SW 1271 (cell line): ENCODE data around the gene PGD.
"Not testable (repeated sequence)": the region's sequence is repeated elsewhere in the genome, so short reads cannot be mapped to it uniquely, and the experiment has no call there.

Source experiments
- DNase-seq, 2 experiments: peaks; one replicate each; lab custom pipeline; 2025; lab: John Stamatoyannopoulos, UW

Gene PGD

DNA sequence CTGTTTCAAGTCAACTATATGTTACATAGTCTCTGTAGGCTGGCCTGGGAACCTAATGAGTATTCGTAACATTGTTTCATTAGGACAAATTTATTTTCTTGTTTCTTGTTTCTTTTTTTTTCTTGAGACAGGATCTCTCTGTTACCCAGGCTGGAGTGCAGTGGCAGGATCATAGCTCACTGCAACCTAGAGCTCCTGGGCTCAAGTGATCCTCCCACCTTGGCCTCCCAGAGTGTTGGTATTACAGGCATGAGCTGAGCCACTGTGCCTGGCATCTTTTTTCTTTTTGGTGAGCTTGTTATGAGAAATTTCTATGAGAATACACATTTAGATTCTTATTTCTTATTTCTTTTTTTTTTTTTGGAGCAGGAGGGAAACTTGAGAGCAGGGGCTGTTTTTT lies 38.2 kb downstream of the PGD start:
- no peak for DNase-seq

DNA sequence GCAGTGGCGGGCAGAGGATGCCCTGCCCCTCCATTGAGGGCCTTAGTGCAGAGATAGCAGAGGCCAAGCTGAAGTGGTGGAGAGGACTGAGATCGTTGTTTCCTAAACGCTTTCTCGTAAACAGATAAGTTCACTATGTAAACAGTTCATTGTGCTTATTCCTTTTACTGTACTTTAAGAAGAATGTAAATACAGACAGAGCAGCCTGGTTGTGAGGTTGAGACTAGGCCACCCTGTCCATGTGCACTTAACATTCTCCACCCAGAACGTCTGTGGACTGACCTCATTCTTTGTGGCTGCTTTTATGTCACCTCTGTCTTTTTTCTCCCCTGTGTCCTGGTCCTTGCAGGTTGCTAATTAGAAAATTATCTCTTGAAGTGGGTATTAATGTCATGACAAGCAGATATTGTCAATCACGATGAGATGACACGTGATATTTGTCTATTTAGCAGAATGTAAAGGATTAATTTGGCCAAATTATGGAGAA lies 39.9 kb downstream of the PGD start:
- DNase-seq: no peak

DNA sequence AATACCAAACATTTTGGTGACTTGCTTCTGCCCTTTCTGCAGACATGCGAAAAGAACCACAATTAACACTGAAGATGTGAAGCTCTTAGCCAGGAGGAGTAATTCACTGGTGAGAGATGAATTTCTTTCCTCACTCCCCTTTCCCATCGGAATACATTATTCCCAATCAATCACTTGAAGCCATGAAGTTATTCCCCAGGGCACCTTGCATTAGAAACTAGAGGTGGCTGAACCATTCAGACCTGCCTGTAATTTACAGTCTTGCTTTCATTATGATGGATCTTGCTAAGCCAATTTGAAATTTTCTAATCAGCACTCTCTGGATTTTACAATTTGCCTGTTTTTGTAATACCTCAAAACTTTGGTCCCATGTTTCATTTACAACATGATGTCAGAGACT lies 41.4 kb downstream of the PGD start:
- no peak for DNase-seq

DNA sequence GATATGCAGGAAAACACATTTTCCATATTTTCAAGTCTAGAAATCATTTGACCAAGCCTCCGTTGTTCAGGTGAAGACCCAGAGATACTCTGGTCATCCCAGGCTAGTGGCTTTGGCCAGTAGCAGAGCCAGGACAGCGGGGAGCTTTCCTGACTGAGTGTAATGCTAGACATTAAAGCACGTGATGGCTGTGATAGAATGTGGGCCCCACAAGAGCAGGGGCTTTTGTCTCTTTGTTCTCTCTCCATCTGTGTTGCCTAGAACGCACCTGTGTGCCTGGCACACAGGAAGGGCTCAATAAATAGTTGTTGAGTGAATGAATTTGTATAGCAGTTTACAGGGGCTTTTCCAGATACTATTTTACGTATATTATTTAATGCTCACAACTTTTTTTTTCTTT lies 41.9 kb downstream of the PGD start:
- DNase-seq: no peak

DNA sequence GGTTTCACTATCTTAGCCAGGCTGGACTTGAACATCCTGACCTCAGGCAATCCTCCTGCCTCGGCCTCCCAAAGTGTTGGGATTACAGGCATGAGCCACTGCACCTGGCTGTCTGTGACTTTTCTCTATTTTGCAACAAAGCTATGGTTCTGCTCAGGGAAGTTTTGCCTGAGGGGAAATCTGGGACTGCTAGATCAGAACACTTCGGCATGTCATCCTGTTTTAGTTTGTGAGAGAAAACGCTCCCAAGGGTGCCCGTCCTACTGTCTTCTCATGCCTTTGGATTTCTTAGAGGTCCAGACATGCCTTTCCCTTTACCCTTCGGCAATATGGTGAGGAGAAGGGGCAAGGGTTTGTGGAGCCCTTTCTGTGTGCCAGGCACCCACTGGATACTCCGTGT lies 45.4 kb downstream of the PGD start:
- DNase-seq: no peak

DNA sequence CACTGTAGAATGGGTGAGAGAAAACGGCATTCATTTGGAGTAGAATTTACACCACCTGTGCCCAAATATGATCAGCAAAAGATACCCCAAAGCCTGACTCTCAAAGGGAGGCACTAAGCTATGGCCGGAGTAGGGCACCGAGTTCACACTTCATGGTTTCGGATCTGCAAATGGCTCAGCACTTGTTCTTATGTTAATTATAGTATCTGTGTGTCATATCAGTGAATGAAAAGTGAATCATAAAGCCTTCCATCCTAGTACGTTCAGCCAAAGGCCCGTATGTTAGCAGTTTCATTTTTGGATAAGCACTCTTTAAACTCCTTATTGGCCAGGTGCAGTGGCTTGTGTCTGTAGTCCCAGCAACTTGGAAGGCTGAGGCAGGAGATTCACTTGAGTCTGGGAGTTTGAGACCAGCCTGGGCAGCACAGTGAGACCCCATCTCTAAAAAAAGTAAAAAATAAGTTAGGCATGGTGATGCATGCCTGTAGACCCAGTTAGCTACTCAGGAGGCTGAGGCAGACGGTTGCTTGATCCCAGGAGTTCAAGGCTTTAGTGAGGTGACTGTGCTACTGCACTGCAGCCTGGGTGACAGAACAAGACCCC lies 46.0 kb downstream of the PGD start:
- no peak for DNase-seq

DNA sequence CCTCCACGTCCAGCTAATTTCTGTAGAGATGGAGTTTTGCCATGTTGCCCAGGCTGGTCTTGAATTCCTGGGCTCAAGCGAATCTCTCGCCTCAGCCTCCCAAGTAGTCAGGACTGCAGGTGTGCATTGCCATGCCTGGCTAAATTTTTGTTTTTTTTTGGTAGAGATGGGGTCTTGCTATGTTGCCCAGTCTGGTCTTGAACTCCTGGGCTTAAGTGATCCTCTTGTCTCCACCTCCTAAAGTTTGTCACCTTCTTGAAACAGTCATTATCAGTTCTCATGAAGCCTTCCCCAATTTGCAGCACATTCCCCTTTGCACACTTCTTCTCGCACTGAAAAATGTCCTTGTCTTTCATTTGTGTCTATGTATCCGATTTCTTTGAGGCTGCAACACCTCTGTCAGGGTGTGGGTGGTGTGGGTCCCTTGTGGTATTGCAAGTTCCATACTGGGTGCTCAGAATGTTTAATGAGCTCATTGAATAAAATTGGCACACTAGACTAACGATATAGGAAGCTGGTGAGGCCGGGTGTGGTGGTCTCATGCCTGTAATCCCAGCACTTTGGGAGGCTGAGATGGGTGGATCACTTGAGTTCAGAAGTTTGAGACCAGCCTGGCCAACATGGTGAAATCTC lies 48.0 kb downstream of the PGD start:
- no peak for DNase-seq

DNA sequence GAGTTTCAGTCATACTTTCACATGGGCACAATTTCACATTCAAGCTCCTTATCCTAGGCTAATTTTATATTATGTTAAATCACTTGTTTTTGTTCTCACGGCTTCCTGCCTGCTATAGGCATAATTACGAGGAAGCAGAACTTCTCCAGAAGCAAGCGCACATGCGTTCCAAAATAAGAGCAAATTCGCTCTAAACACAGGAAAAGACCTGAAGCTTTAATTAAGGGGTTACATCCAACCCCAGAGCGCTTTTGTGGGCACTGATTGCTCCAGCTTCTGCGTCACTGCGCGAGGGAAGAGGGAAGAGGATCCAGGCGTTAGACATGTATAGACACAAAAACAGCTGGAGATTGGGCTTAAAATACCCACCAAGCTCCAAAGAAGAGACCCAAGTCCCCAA lies 50.9 kb downstream of the PGD start, which contains the start of gene CORT:
Gene CORT, plus strand, starts transcription at position 281 of the 400 bp plus-strand sequence. CDS start 193 bp downstream, outside the sequence.
- DNase-seq: no peak

DNA sequence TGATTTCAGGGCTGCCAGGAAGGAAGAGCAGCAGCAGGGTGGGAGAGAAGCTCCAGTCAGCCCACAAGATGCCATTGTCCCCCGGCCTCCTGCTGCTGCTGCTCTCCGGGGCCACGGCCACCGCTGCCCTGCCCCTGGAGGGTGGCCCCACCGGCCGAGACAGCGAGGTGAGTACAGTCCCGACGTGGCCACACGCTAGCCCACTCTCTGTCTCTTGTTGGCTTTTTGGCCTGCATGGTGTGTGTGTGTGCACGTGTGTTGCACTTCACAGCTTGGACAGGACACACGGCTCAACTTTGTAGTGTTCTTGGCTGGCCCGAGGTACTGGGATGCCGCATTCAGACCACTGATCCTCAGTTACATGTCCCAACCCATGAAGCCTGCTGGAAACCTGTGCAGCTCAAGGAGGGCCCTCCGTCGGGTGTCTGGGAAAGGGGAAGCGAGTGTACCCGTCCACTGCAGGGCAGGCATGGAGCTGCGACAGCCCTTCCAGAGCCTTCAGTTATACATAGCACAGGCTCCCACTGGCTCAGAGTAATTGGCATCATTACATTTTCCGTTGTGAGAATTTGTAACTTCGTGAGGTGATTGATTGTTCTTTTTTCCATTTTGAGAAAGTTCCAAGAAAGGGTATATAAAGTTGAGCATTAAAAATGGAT lies 51.4 kb downstream of the PGD start:
- DNase-seq: no peak

DNA sequence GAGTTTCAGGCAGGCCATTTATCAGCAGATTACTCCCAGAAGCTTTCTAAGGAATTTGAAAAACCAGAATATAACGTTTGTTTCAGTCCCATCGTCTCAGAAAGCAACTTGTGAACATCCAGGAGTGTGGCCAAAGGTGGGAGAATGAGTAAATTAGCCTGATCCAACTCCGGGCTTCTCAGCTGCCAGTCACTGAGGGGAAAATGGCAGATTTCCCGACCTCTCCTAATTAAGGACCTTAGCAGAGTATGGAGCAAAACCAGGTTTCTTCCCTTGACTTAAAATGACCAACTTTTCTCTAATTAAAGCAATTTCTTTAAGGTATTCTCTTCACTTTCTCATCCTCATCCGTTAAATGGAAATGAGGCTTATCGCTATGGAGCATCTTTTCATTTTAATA lies 52.0 kb downstream of the PGD start:
- DNase-seq: no peak

DNA sequence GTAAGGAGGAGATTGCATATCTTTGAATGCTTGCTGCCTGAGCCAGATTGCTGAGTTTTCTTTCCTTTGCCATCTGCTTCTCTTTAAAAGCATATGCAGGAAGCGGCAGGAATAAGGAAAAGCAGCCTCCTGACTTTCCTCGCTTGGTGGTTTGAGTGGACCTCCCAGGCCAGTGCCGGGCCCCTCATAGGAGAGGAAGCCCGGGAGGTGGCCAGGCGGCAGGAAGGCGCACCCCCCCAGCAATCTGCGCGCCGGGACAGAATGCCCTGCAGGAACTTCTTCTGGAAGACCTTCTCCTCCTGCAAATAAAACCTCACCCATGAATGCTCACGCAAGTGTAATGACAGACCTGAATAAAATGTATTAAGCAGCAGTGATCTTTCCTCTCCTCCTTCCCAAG lies 52.4 kb downstream of the PGD start:
- DNase-seq: no peak

DNA sequence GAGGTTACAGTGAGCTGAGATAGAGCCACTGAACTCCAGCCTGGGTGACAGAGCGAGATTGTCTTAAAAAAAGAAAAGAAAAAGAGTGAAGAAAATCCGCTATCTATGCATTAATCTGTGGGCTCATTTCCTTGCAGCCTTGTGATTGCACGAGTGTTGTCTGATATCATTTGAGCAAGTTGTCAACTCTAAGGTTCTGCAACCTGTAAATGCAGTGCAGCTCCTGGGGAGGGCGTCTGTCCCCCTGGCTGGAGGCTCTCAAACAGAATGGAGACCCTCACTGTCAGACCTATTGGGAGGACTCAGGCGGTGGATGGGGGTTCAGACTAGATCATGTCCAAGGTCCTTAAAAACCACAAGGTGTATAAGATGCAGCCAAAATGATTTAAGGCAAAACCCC lies 57.2 kb downstream of the PGD start:
- DNase-seq: no peak

DNA sequence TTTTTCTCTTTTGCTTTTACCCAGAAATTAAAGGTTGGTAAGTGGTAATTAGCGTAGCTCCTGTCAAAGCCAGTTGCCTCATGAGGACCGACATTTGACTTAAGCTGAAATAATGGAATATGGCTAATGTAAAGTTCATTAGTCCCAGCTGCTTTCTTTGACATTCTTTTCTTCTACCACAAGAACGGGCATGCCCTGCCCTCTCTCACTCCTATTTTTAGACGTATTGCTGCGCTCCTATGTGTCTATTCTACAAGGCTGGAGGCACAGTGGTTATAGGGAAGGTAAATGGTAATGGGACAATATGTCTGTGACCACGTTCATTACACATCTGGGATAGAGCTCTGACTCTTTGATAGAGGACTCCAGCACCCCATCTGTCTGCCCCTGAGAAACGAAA lies 57.8 kb downstream of the PGD start:
- DNase-seq: no peak

DNA sequence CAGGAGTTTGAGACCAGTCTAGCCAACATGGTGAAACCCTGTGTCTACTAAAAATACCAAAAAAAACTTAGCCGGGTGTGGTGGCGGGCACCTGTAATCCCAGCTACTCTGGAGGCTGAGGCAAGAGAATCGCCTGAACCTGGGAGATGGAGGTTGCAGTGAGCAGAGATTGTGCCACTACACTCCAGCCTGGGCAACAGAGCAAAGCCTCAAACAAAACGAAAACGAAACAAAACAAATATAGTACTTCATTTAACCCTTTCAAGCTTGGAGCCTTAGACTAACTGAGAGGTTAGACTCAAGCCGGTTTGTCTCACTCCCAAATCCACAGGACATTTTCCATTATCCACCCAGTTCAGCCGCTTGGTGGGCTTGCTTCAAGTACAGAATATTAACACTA lies 58.6 kb downstream of the PGD start:
- DNase-seq: not testable (repeated sequence)

DNA sequence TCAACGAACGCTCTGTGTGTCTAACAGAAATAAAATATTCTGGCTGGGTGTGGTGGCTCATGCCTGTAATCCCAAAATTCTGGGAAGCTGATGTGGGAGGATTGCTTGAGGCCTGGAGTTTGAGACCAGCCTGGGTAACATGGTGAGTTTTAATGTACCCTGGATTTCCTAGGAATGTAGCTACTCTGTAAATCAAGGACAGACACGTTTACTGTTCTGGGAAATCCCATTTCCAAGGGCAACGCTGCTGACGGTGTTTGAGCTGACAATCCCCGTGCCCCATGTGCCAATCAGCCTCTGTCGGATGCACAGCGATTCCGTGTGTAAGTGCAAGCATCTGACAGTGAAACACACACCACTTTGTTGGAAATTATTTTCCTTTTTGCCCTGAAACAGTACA lies 59.0 kb downstream of the PGD start:
- no peak for DNase-seq

DNA sequence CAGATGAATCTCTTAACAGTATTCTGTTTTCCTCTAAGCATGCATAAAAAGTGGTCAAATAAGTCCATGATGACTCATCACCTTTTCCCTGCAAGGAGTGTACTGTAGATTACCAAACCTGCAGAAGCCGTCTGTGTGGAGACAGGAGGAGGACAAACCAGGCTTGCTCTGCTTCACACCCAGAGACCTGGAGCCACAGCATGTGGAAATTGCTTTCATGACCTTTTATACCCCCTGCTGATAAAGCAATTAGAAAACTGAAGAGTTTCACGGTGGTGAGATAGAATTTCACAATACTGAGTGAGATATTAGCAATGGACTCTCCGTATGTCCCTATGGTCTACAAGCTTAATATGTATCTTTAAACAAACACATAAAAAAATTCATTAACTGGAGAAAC lies 60.3 kb downstream of the PGD start:
- DNase-seq: peak in 1 of 2 experiments; percentile 22

DNA sequence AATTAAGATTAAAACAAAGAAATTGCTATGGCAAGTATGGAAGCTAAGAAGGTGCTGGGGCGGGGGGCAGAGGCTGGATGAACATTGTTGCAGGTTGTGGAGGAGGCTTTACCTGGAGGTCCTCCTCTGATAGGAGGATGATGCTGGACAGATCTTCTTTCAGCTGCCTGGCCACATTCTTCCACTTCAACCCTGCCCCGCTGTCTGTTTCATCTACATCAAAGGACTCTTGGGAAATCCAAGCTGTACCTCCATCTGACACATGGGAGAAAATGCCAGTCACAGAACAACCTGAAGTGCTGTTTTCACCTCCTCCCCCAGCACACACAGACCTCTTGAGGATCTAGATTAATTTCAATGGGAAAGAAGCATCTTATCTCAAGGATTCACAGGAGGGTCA lies 68.2 kb downstream of the PGD start:
- no peak for DNase-seq

DNA sequence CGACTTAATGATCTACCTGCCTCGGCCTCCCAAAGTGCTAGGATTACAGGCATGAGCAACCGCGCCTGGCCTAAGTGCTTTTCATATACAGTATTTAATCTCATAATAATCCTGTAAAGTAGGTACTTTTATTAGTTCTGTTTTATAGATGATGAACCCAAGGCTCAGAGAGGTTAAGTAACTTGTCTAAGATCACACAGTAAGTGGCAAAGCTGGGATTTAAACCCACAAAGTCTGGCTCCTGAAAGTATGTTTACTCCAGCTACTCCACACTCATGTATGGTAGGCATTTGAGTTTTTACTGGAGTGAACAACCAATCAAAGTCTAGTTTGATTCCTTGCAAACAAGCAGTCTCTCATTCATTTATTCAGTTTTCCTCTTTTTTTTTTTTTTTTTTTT lies 71.2 kb downstream of the PGD start:
- no peak for DNase-seq
